Effector CD4-positive, alpha-beta T cell (primary cell): ENCODE measurements around the gene MMGT1.
A peak's percentile ranks its signal among the peaks of the same experiment; 100 is the strongest.

ENCODE experiments used
- DNase-seq: peaks from one replicate; pipeline ENCODE4 v3.0.0-alpha.2; 2020
- total RNA-seq: gene quantifications from one replicate; lab custom pipeline; 2026; lab: John Stamatoyannopoulos, UW

Gene MMGT1
- 47.1 reads per million, percentile 67 among the genes with 10 or more reads in this experiment for total RNA-seq

GRCh38 chrX:135973548-135974278 is at the start of gene MMGT1:
MMGT1 (minus strand) TSS chrX:135973988; CDS start chrX:135973675, 313 bp downstream.
- peak; percentile 68 for DNase-seq

- no peak for DNase-seq
Measured at GRCh38 chrX:136021903-136022302, 48.1 kb upstream of the MMGT1 start.

GRCh38 chrX:136021160-136021559 is 47.4 kb upstream of the MMGT1 start:
- no peak for DNase-seq

- no peak for DNase-seq
Measured at GRCh38 chrX:136019226-136019625, 45.4 kb upstream of the MMGT1 start.

- no peak for DNase-seq
Measured at GRCh38 chrX:136016881-136017280, 43.1 kb upstream of the MMGT1 start.

- no peak for DNase-seq
Measured at GRCh38 chrX:136015016-136015415, 41.2 kb upstream of the MMGT1 start.

- no peak for DNase-seq
Measured at GRCh38 chrX:135988245-135988644, 14.5 kb upstream of the MMGT1 start.

GRCh38 chrX:135985973-135986310 is 12.2 kb upstream of the MMGT1 start:
- DNase-seq = no peak

- peak; percentile 57 for DNase-seq
Measured at GRCh38 chrX:135985157-135985972, 11.6 kb upstream of the MMGT1 start, which contains the start of gene SLC9A6. SLC9A6 (plus strand) TSS chrX:135985435; CDS start chrX:135985659, 224 bp downstream.

- no peak for DNase-seq
Measured at GRCh38 chrX:135984791-135985156, 11.0 kb upstream of the MMGT1 start.

- DNase-seq = no peak
Measured at GRCh38 chrX:135984256-135984655, 10.5 kb upstream of the MMGT1 start.

- DNase-seq = no peak
Measured at GRCh38 chrX:135982860-135983259, 9.1 kb upstream of the MMGT1 start.

GRCh38 chrX:135981668-135982067 is 7.9 kb upstream of the MMGT1 start:
- DNase-seq = no peak

- no peak for DNase-seq
Measured at GRCh38 chrX:135981010-135981409, 7.2 kb upstream of the MMGT1 start.

GRCh38 chrX:135977611-135978010 is 3.8 kb upstream of the MMGT1 start:
- DNase-seq = no peak

GRCh38 chrX:135975421-135975820 is 1.6 kb upstream of the MMGT1 start:
- no peak for DNase-seq

GRCh38 chrX:135974279-135974856 is 580 bp upstream of the MMGT1 start:
- peak; percentile 62 for DNase-seq

GRCh38 chrX:135973025-135973547 is 702 bp downstream of the MMGT1 start:
- DNase-seq = no peak

- DNase-seq = no peak
Measured at GRCh38 chrX:135951291-135951690, 22.5 kb downstream of the MMGT1 start.

- no peak for DNase-seq
Measured at GRCh38 chrX:135944486-135944885, 29.3 kb downstream of the MMGT1 start.

- peak; percentile 18 for DNase-seq
Measured at GRCh38 chrX:135931644-135932487, 41.9 kb downstream of the MMGT1 start.

- DNase-seq = no peak
Measured at GRCh38 chrX:135927897-135928296, 45.9 kb downstream of the MMGT1 start.
